ENCODE measurements around the gene CDHR3.

GRCh38 chr7:106071356-106071998 is 108.4 kb downstream of the CDHR3 start:
- TF ChIP-seq CTCF (IDR thresholded peaks at IDR 0.05) (no peak), POLR2A (IDR thresholded peaks at IDR 0.05) (no peak)
